Activated CD4-positive, alpha-beta T cell treated with anti-CD3 and anti-CD28 coated beads, Interleukin-2, amount 10 ng/mL, durations not matched to agents 24 days and 14 days (primary cell): ENCODE results near the gene TRMT10C. TPM values are rescaled to one million over a fixed set of nuclear protein-coding genes. Genes with fewer than 3 reads are reported as not detected.
"Not testable (repeated sequence)": the region's sequence is repeated elsewhere in the genome, so short reads cannot be mapped to it uniquely, and the experiment has no call there.

Experiments
- DNase-seq: peaks from one replicate; pipeline ENCODE4 v3.0.0; 2022
- H3K27ac Mint-ChIP-seq: one replicate; pipeline ENCODE4 v1.8.0; 2022; ENCODE audit warnings: mild to moderate bottlenecking, mixed read lengths
- H3K27me3 Mint-ChIP-seq: one replicate; pipeline ENCODE4 v1.8.0; 2022; ENCODE audit warnings: mixed read lengths
- H3K36me3 Mint-ChIP-seq: one replicate; pipeline ENCODE4 v1.8.0; 2022; ENCODE audit warnings: low read depth, mild to moderate bottlenecking, mixed read lengths
- H3K4me1 Mint-ChIP-seq: one replicate; pipeline ENCODE4 v1.8.0; 2021; ENCODE audit warnings: mixed read lengths
- H3K4me3 Mint-ChIP-seq: one replicate; pipeline ENCODE4 v1.8.0; 2022; ENCODE audit warnings: mild to moderate bottlenecking, moderate library complexity, mixed read lengths
- H3K9me3 Mint-ChIP-seq: one replicate; pipeline ENCODE4 v1.8.0; 2021; ENCODE audit warnings: mixed read lengths
- intact Hi-C: fragments of 100-400 bp; cut with micrococcal nuclease; formaldehyde crosslinking; loops from one replicate; pipeline ENCODE4 v1.15.1; 2023
- total RNA-seq: library from RNA; stranded (reverse); gene quantifications from 2 replicates; pipeline ENCODE4 v1.2.3, GENCODE V29; 2022

TRMT10C gene
- total RNA-seq, 1 donor from 2014 or later, result 58.3 TPM

GRCh38 chr3:101532783-101533602 lies 28.7 kb upstream of the TRMT10C start:
- Mint-ChIP-seq H3K36me3 (peaks cover 4% of the 10 kb centered on the region), H3K27me3 (no peaks in the 10 kb centered on the region), H3K27ac (no peak overlapping the region), H3K4me3 (no peak overlapping the region), H3K4me1 (peaks cover 26% of the 10 kb centered on the region), H3K9me3 (peaks cover 6% of the 10 kb centered on the region)
- no peak for DNase-seq
- intact Hi-C loops, result no loop called here

GRCh38 chr3:101533603-101533968 lies 28.1 kb upstream of the TRMT10C start:
- DNase-seq, result no peak
- intact Hi-C loops, result no loop called here
- H3K36me3 Mint-ChIP-seq, result peaks cover 4% of the 10 kb centered on the region
- no peak overlapping the region for H3K27ac Mint-ChIP-seq
- H3K9me3 Mint-ChIP-seq, result peaks cover 6% of the 10 kb centered on the region
- H3K4me1 Mint-ChIP-seq, result peaks cover 26% of the 10 kb centered on the region
- no peak overlapping the region for H3K4me3 Mint-ChIP-seq
- no peaks in the 10 kb centered on the region for H3K27me3 Mint-ChIP-seq

GRCh38 chr3:101535221-101535620 lies 26.4 kb upstream of the TRMT10C start:
- Mint-ChIP-seq H3K9me3 (peaks cover 6% of the 10 kb centered on the region), H3K4me3 (no peak overlapping the region), H3K36me3 (peaks cover 3% of the 10 kb centered on the region), H3K4me1 (peaks cover 21% of the 10 kb centered on the region), H3K27ac (no peak overlapping the region), H3K27me3 (peaks cover 3% of the 10 kb centered on the region)
- DNase-seq, result no peak
- intact Hi-C loops, result no loop called here

- intact Hi-C loops, result no loop called here
- Mint-ChIP-seq H3K27ac (no peak overlapping the region), H3K4me1 (peaks cover 12% of the 10 kb centered on the region), H3K9me3 (peaks cover 6% of the 10 kb centered on the region), H3K27me3 (peaks cover 3% of the 10 kb centered on the region), H3K4me3 (no peak overlapping the region), H3K36me3 (peaks cover 3% of the 10 kb centered on the region)
- DNase-seq, result no peak
Observed at GRCh38 chr3:101536266-101536665, 25.4 kb upstream of the TRMT10C start.

- H3K27ac Mint-ChIP-seq, H3K4me1 Mint-ChIP-seq, H3K36me3 Mint-ChIP-seq, intact Hi-C loops, DNase-seq, H3K27me3 Mint-ChIP-seq, H3K9me3 Mint-ChIP-seq, H3K4me3 Mint-ChIP-seq: not testable (repeated sequence)
Observed at GRCh38 chr3:101536955-101537354, 24.7 kb upstream of the TRMT10C start.

GRCh38 chr3:101542957-101543356 lies 18.7 kb upstream of the TRMT10C start:
- Mint-ChIP-seq H3K9me3 (peaks cover 3% of the 10 kb centered on the region), H3K36me3 (peaks cover 3% of the 10 kb centered on the region), H3K27ac (peak overlapping the region; percentile 4), H3K27me3 (peaks cover 3% of the 10 kb centered on the region), H3K4me1 (peaks cover 19% of the 10 kb centered on the region), H3K4me3 (peak overlapping the region; percentile 5)
- no peak for DNase-seq
- intact Hi-C loops, result loop anchor here (1.0 kb wide), 1 partner anchor 25 kb away; no protein-coding TSS in a partner anchor

GRCh38 chr3:101544161-101544850 lies 17.4 kb upstream of the TRMT10C start:
- Mint-ChIP-seq H3K27me3 (peaks cover 3% of the 10 kb centered on the region), H3K4me3 (peak overlapping the region; percentile 9), H3K4me1 (peaks cover 25% of the 10 kb centered on the region), H3K36me3 (peaks cover 3% of the 10 kb centered on the region), H3K27ac (peak overlapping the region; percentile 18), H3K9me3 (peaks cover 3% of the 10 kb centered on the region)
- DNase-seq, result no peak
- intact Hi-C loops, result no loop called here

- intact Hi-C loops, result no loop called here
- Mint-ChIP-seq H3K27me3 (no peaks in the 10 kb centered on the region), H3K4me3 (no peak overlapping the region), H3K27ac (no peak overlapping the region), H3K4me1 (peaks cover 12% of the 10 kb centered on the region), H3K36me3 (no peaks in the 10 kb centered on the region), H3K9me3 (peaks cover 3% of the 10 kb centered on the region)
- no peak for DNase-seq
Observed at GRCh38 chr3:101548527-101549105, 13.1 kb upstream of the TRMT10C start.

GRCh38 chr3:101549473-101549872 lies 12.2 kb upstream of the TRMT10C start:
- intact Hi-C loops, result no loop called here

GRCh38 chr3:101551359-101552081 lies 10.1 kb upstream of the TRMT10C start:
- intact Hi-C loops, H3K36me3 Mint-ChIP-seq, DNase-seq, H3K4me3 Mint-ChIP-seq, H3K27me3 Mint-ChIP-seq, H3K4me1 Mint-ChIP-seq, H3K27ac Mint-ChIP-seq, H3K9me3 Mint-ChIP-seq: not testable (repeated sequence)

More at GRCh38 chr3:101549473-101549872, 12.2 kb upstream of the TRMT10C start:
- H3K27me3 Mint-ChIP-seq, result no peaks in the 10 kb centered on the region
- DNase-seq, result no peak
- H3K27ac Mint-ChIP-seq, result no peak overlapping the region
- H3K9me3 Mint-ChIP-seq, result peaks cover 3% of the 10 kb centered on the region
- peaks cover 5% of the 10 kb centered on the region for H3K4me1 Mint-ChIP-seq
- H3K4me3 Mint-ChIP-seq, result no peak overlapping the region
- H3K36me3 Mint-ChIP-seq, result no peaks in the 10 kb centered on the region

GRCh38 chr3:101553381-101553780 lies 8.3 kb upstream of the TRMT10C start:
- DNase-seq, intact Hi-C loops, H3K9me3 Mint-ChIP-seq, H3K4me1 Mint-ChIP-seq, H3K4me3 Mint-ChIP-seq, H3K27ac Mint-ChIP-seq, H3K36me3 Mint-ChIP-seq: not testable (repeated sequence)
- H3K27me3 Mint-ChIP-seq, result peaks cover 11% of the 10 kb centered on the region

GRCh38 chr3:101556064-101556463 lies 5.6 kb upstream of the TRMT10C start:
- DNase-seq, result no peak
- H3K9me3 Mint-ChIP-seq, result no peaks in the 10 kb centered on the region
- H3K36me3 Mint-ChIP-seq, result no peaks in the 10 kb centered on the region
- H3K4me1 Mint-ChIP-seq, result peaks cover 4% of the 10 kb centered on the region
- intact Hi-C loops, result no loop called here
- H3K27me3 Mint-ChIP-seq, result peaks cover 11% of the 10 kb centered on the region
- H3K4me3 Mint-ChIP-seq, result no peak overlapping the region
- no peak overlapping the region for H3K27ac Mint-ChIP-seq

- intact Hi-C loops, result loop anchor here (1.0 to 2.0 kb wide), 2 partner anchors 49 to 283 kb away; no protein-coding TSS in a partner anchor
Observed at GRCh38 chr3:101567528-101568317, 6.1 kb downstream of the TRMT10C start.

More at GRCh38 chr3:101567528-101568317, 6.1 kb downstream of the TRMT10C start:
- no peak for DNase-seq
- H3K4me3 Mint-ChIP-seq, result peak overlapping the region; percentile 69
- no peaks in the 10 kb centered on the region for H3K9me3 Mint-ChIP-seq
- H3K36me3 Mint-ChIP-seq, result peaks cover 54% of the 10 kb centered on the region
- H3K27ac Mint-ChIP-seq, result peak overlapping the region; percentile 96
- no peaks in the 10 kb centered on the region for H3K27me3 Mint-ChIP-seq
- peaks cover 56% of the 10 kb centered on the region for H3K4me1 Mint-ChIP-seq
